Endothelial cell of hepatic sinusoid (primary cell): ENCODE results near the gene CMTM1.

Source experiments
- in situ Hi-C: cut with HindIII; loops from 2 replicates; pipeline ENCODE4 v1.10.0; 2017; ENCODE audit warnings: low sequenced_read_pairs

CMTM1 gene

GRCh38 chr16:66566051-66566901 is at the start of gene CMTM1:
TSS of gene CMTM1 (plus strand) at chr16:66566439. CDS start at chr16:66566514, 75 bp downstream.
- in situ Hi-C loops, result no loop called here

- in situ Hi-C loops, result no loop called here
Observed at GRCh38 chr16:66516509-66516807, 49.8 kb upstream of the CMTM1 start.

GRCh38 chr16:66516808-66517585 is 49.2 kb upstream of the CMTM1 start:
- in situ Hi-C loops, result no loop called here

GRCh38 chr16:66517586-66518263 is 48.5 kb upstream of the CMTM1 start:
- in situ Hi-C loops, result no loop called here

GRCh38 chr16:66519482-66520373 is 46.5 kb upstream of the CMTM1 start:
- in situ Hi-C loops, result loop anchor here (5.0 kb wide), 1 partner anchor 102 kb away; no protein-coding TSS in a partner anchor

- in situ Hi-C loops, result loop anchor here (5.0 kb wide), 1 partner anchor 103 kb away; no protein-coding TSS in a partner anchor
Observed at GRCh38 chr16:66520406-66521170, 45.7 kb upstream of the CMTM1 start.

GRCh38 chr16:66521252-66521713 is 45.0 kb upstream of the CMTM1 start:
- in situ Hi-C loops, result loop anchor here (5.0 kb wide), 1 partner anchor 104 kb away; no protein-coding TSS in a partner anchor

GRCh38 chr16:66521951-66522771 is 44.1 kb upstream of the CMTM1 start:
- in situ Hi-C loops, result loop anchor here (5.0 kb wide), 1 partner anchor 105 kb away; no protein-coding TSS in a partner anchor

GRCh38 chr16:66522816-66523590 is 43.2 kb upstream of the CMTM1 start:
- in situ Hi-C loops, result loop anchor here (5.0 kb wide), 1 partner anchor 106 kb away; no protein-coding TSS in a partner anchor

GRCh38 chr16:66523861-66524354 is 42.3 kb upstream of the CMTM1 start:
- in situ Hi-C loops, result loop anchor here (5.0 kb wide), 1 partner anchor 107 kb away; no protein-coding TSS in a partner anchor

- in situ Hi-C loops, result loop anchor here (5.0 kb wide), 1 partner anchor 107 kb away; no protein-coding TSS in a partner anchor
Observed at GRCh38 chr16:66524601-66525164, 41.6 kb upstream of the CMTM1 start.

GRCh38 chr16:66525396-66526180 is 40.7 kb upstream of the CMTM1 start:
- in situ Hi-C loops, result no loop called here

- in situ Hi-C loops, result no loop called here
Observed at GRCh38 chr16:66528294-66528693, 37.9 kb upstream of the CMTM1 start.

GRCh38 chr16:66529475-66529874 is 36.8 kb upstream of the CMTM1 start:
- in situ Hi-C loops, result no loop called here

- in situ Hi-C loops, result no loop called here
Observed at GRCh38 chr16:66534376-66534799, 31.9 kb upstream of the CMTM1 start.

- in situ Hi-C loops, result no loop called here
Observed at GRCh38 chr16:66536525-66536924, 29.7 kb upstream of the CMTM1 start.
